Neural progenitor cell (in vitro differentiated cells): ENCODE results near the gene SLC39A6.

Experiments
- EZH2 ChIP-seq: fragments of 200-600 bp; sonication (generic); IDR thresholded peaks from 2 replicates; pipeline ENCODE4 v1.6.1; 2017; ENCODE audit warnings: antibody characterized with exemption, mild to moderate bottlenecking, moderate library complexity
- EZH2phosphoT487 ChIP-seq: fragments of 200-600 bp; sonication (generic); IDR thresholded peaks from 2 replicates; pipeline ENCODE4 v1.6.1; 2017; ENCODE audit warnings: antibody characterized with exemption
- TF ChIP-seq, protein P1 (sequence below): fragments of 200-600 bp; sonication (generic); IDR thresholded peaks from 2 replicates; pipeline ENCODE4 v1.5.1; 2017; ENCODE audit warnings: antibody characterized with exemption, mild to moderate bottlenecking

GRCh38 chr18:36167692-36168218, 38.6 kb upstream of the SLC39A6 start:
- TF ChIP-seq, protein P1, sequence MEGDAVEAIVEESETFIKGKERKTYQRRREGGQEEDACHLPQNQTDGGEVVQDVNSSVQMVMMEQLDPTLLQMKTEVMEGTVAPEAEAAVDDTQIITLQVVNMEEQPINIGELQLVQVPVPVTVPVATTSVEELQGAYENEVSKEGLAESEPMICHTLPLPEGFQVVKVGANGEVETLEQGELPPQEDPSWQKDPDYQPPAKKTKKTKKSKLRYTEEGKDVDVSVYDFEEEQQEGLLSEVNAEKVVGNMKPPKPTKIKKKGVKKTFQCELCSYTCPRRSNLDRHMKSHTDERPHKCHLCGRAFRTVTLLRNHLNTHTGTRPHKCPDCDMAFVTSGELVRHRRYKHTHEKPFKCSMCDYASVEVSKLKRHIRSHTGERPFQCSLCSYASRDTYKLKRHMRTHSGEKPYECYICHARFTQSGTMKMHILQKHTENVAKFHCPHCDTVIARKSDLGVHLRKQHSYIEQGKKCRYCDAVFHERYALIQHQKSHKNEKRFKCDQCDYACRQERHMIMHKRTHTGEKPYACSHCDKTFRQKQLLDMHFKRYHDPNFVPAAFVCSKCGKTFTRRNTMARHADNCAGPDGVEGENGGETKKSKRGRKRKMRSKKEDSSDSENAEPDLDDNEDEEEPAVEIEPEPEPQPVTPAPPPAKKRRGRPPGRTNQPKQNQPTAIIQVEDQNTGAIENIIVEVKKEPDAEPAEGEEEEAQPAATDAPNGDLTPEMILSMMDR = no peak
- TF ChIP-seq EZH2 (no peak), EZH2phosphoT487 (no peak)
